Transverse colon (tissue), 4 donors: ENCODE results near the gene ARCN1. TPM values are rescaled to one million over a fixed set of nuclear protein-coding genes. Genes with fewer than 3 reads are reported as not detected.

Experiments
- DNase-seq: peaks from one replicate; pipeline ENCODE4 v3.0.0-alpha.2; 2019
- H3K27ac ChIP-seq, 4 donors: fragments of 200-600 bp; sonication (generic); 2 replicates each; pipeline ENCODE4 v1.5.1; 2016 to 2018; ENCODE audit warnings: inconsistent platforms in 4 of 4
- H3K27me3 ChIP-seq: fragments of 200-600 bp; sonication (generic); 2 replicates; pipeline ENCODE4 v1.5.1; 2017; ENCODE audit warnings: inconsistent platforms
- H3K36me3 ChIP-seq, 4 donors: fragments of 200-600 bp; sonication (generic); 2 replicates each; pipeline ENCODE4 v1.5.1; 2017 to 2019; ENCODE audit warnings: inconsistent platforms in 4 of 4
- H3K4me1 ChIP-seq, 4 donors: fragments of 200-600 bp; sonication (generic); 2 replicates each; pipeline ENCODE4 v1.5.1; 2017 to 2020; ENCODE audit warnings: inconsistent platforms in 4 of 4
- H3K4me3 ChIP-seq, 4 donors: fragments of 200-600 bp; sonication (generic); 1 replicate in 1 of 4; 2 replicates in 3 of 4; pipeline versions ENCODE4 v1.5.1 to v1.6.1; 2017 to 2019; ENCODE audit warnings: inconsistent platforms in 4 of 4
- H3K9me3 ChIP-seq, 2 donors: fragments of 200-600 bp; sonication (generic); 2 replicates each; pipeline ENCODE4 v1.5.1; 2017 to 2019; ENCODE audit warnings: inconsistent platforms in 2 of 2
- EP300 ChIP-seq: sonication (generic); formaldehyde crosslinking; IDR thresholded peaks from one replicate; pipeline ENCODE4 v1.6.1; 2017; ENCODE audit warnings: antibody characterized with exemption, low read depth
- POLR2A ChIP-seq: fragments of 450-650 bp; IDR thresholded peaks from one replicate; pipeline ENCODE4 v1.6.1; 2016; ENCODE audit warnings: antibody characterized with exemption, mild to moderate bottlenecking, moderate library complexity
- POLR2AphosphoS5 ChIP-seq, 3 donors: sonication (generic); formaldehyde crosslinking; IDR thresholded peaks; one replicate each; pipeline ENCODE4 v1.6.1; 2016; ENCODE audit warnings: antibody characterized with exemption in 3 of 3
- WGBS, 2 donors: methylation state at CpG; one replicate each; pipeline ENCODE4 v1.1.5; 2018; ENCODE audit warnings: low coverage in 1 of 2; 5-methylcytosine and 5-hydroxymethylcytosine counted together
- in situ Hi-C, 4 donors: fragments of 200-750 bp; cut with MboI; loops; one replicate each; pipeline versions ENCODE4 v1.15.0 to v1.15.1; 2017; ENCODE audit warnings: low sequenced_read_pairs in 3 of 4, low pct_ligation_motif_present in 1 of 4, low pct_unique_long_range_greater_than_20kb in 1 of 4
- intact Hi-C: fragments of 100-400 bp; cut with DNase I; formaldehyde crosslinking; loops from one replicate; pipeline ENCODE4 v1.15.1; 2023; ENCODE audit warnings: low total_unique reads
- total RNA-seq, 4 donors: library from RNA; depleted of rRNA; stranded (reverse); fragments of >200 nt; gene quantifications; one replicate each; pipeline ENCODE4 v1.1.0, GENCODE V29; 2016
- TF ChIP-seq, protein P1 (sequence below), 5 experiments: fragments of 200-600 bp in 3 of 5; fragments of 450-650 bp in 2 of 5; sonication (generic) in 3 of 5; IDR thresholded peaks; 1 replicate in 2 of 5; 2 replicates in 3 of 5; pipeline ENCODE4 v1.5.1; 2016 to 2017; ENCODE audit warnings: antibody characterized with exemption in 5 of 5, inconsistent platforms in 3 of 5, mild to moderate bottlenecking in 2 of 5, moderate library complexity in 1 of 5

Gene ARCN1
- total RNA-seq, 4 donors from 2014 or later = 27.9 to 80.3 (median 61.0) TPM

DNA sequence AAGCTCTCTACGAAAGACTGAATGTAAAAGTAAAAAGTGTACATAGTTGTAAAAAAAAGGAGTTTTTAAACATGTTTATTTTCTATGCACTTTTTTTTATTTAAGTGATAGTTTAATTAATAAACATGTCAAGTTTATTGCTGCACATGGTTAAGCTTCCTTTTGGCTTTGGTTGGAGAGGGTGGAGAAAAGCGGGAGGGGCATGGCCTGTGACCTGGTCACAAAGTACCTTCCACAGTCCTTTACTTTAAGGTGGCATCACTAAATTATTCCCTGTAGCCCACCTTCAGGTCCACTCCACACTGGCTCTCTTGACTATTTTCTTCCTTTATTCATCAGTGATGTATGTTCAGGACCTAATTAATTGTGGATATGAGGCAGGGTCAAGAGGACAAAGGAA lies 45.5 kb upstream of the ARCN1 start:
- in situ Hi-C loops = no loop called here
- Histone ChIP-seq H3K4me1 (peaks cover 9 to 27% (median 20%) of the 10 kb centered on the region in 4 donors), H3K36me3 (peaks cover 0 to 20% (median 6%) of the 10 kb centered on the region in 4 donors), H3K27ac (no peak overlapping the region), H3K27me3 (no peaks in the 10 kb centered on the region), H3K9me3 (no peaks in the 10 kb centered on the region), H3K4me3 (no peak overlapping the region)
- TF ChIP-seq, protein P1, sequence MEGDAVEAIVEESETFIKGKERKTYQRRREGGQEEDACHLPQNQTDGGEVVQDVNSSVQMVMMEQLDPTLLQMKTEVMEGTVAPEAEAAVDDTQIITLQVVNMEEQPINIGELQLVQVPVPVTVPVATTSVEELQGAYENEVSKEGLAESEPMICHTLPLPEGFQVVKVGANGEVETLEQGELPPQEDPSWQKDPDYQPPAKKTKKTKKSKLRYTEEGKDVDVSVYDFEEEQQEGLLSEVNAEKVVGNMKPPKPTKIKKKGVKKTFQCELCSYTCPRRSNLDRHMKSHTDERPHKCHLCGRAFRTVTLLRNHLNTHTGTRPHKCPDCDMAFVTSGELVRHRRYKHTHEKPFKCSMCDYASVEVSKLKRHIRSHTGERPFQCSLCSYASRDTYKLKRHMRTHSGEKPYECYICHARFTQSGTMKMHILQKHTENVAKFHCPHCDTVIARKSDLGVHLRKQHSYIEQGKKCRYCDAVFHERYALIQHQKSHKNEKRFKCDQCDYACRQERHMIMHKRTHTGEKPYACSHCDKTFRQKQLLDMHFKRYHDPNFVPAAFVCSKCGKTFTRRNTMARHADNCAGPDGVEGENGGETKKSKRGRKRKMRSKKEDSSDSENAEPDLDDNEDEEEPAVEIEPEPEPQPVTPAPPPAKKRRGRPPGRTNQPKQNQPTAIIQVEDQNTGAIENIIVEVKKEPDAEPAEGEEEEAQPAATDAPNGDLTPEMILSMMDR (IDR thresholded peaks at IDR 0.05) = no peak
- no peak for TF ChIP-seq POLR2AphosphoS5 (IDR thresholded peaks at IDR 0.05)
- no peak for TF ChIP-seq EP300
- TF ChIP-seq POLR2A = no peak
- intact Hi-C loops = no loop called here
- WGBS, 2 donors = 71 to 73% methylated on average over 2 of the region's 2 CpGs
- no peak for DNase-seq

DNA sequence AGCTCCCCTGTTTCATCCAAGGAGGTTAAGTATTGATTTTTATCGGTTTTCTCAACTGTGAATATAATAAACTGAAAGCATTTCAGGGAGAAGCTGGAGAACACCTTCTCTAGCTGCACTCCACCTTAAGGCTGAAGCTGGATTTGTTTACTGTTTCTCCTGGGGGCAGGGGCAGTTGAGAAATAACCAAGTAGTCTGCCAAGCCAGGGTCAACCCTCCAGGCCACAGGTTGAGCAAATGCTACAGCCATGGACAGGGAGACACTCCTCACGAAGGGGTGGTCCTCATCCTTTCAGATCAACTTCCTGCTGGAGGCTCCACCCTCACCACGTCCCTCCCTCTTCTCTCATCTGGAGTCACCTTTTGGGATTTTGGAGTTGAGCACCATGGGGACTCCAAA lies 45.1 kb upstream of the ARCN1 start, which contains the start of gene TTC36:
Gene TTC36, plus strand, starts transcription at position 366 of the 400 bp plus-strand sequence. Its CDS starts 21 bp downstream, at position 387.
- no peaks in the 10 kb centered on the region for H3K9me3 ChIP-seq
- peaks cover 9 to 30% (median 23%) of the 10 kb centered on the region in 4 donors for H3K4me1 ChIP-seq
- no peaks in the 10 kb centered on the region for H3K27me3 ChIP-seq
- WGBS, 2 donors = 61 to 64% methylated on average over 2 to 3 of the region's 3 CpGs
- TF ChIP-seq POLR2A = no peak
- no peak for TF ChIP-seq POLR2AphosphoS5 (IDR thresholded peaks at IDR 0.05)
- TF ChIP-seq, protein P1 (IDR thresholded peaks at IDR 0.05) = no peak
- TF ChIP-seq EP300 = no peak
- intact Hi-C loops = no loop called here
- no peak within 1 kb of the TSS for H3K27ac ChIP-seq
- DNase-seq = no peak
- in situ Hi-C loops = no loop called here
- peaks cover 0 to 16% (median 4%) of the 10 kb centered on the region in 4 donors for H3K36me3 ChIP-seq
- no peak within 1 kb of the TSS for H3K4me3 ChIP-seq

DNA sequence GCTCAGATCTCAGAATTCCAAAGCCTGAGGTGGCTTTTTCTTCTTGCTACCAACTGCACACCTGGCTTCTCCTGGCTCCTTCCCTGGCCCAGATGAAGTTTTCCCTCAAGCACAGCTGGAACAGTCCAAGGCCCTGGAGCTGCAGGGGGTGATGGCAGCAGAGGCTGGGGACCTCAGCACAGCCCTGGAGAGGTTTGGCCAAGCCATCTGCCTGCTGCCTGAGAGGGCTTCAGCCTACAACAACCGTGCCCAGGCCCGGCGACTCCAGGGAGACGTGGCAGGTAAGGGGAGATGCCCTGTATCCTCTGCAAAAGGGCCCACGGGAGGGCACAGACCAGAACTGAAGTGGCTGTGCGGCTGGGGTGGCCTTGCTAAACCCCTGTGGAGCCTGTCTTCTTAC lies 43.7 kb upstream of the ARCN1 start:
- DNase-seq = no peak
- H3K9me3 ChIP-seq = no peaks in the 10 kb centered on the region
- peaks cover 9 to 30% (median 23%) of the 10 kb centered on the region in 4 donors for H3K4me1 ChIP-seq
- in situ Hi-C loops = no loop called here
- TF ChIP-seq POLR2A = no peak
- TF ChIP-seq, protein P1 (IDR thresholded peaks at IDR 0.05) = no peak
- H3K36me3 ChIP-seq = peaks cover 0 to 5% (median 0%) of the 10 kb centered on the region in 4 donors
- H3K27ac ChIP-seq = no peak overlapping the region
- intact Hi-C loops = no loop called here
- WGBS, 2 donors = 93% methylated on average over 6 of the region's 6 CpGs; no CpG with 5 or more reads in 1 of the 2 donors
- H3K4me3 ChIP-seq = no peak overlapping the region
- H3K27me3 ChIP-seq = no peaks in the 10 kb centered on the region

DNA sequence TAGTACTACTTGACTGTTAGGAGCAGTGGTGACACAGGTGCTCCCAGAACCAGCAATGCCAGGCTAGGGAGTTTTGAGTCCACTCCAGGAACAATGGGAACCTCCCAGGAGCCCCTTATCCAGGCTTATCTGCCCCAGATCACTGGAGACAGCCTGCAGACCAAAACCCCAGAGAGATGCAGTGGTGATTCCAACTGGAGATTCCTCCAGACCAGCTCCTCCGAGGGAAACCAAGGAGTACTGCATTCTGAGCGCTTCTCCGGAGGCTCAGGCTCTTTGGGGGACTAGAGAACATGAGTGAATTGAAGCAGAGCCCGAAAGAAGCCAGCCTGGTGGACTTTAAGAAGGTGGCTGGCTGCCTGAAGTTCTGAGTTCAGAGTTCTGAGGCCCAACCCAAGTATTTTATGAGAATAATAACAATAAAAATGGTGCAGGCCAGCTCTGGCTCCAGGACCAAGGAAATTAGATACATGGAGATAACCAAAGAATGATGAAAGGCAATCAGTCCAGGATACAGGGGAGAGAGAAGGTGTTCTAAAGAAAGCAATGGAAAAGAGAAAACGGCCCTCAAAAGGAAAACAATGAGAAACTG lies 42.5 kb upstream of the ARCN1 start:
- H3K9me3 ChIP-seq = no peaks in the 10 kb centered on the region
- intact Hi-C loops = no loop called here
- no peak for DNase-seq
- WGBS, 2 donors = 66 to 76% methylated on average over 2 to 5 of the region's 5 CpGs
- in situ Hi-C loops = no loop called here
- peak overlapping the region in 2 of 4 donors; percentile 66 to 84 for H3K4me3 ChIP-seq
- H3K27me3 ChIP-seq = no peaks in the 10 kb centered on the region
- TF ChIP-seq POLR2A (no peak), EP300 (no peak), POLR2AphosphoS5 (IDR thresholded peaks at IDR 0.05) (no peak)
- TF ChIP-seq, protein P1 (IDR thresholded peaks at IDR 0.05) = no peak
- peak overlapping the region in 3 of 4 donors; percentile 76 to 86 (median 83) for H3K27ac ChIP-seq
- H3K4me1 ChIP-seq = peaks cover 9 to 30% (median 23%) of the 10 kb centered on the region in 4 donors
- no peaks in the 10 kb centered on the region for H3K36me3 ChIP-seq
